NCI-H1092 treated with DMSO at 0.1 percent for 48 hours (cell line): ENCODE data around the gene ADRM1.

Experiments used
- DNase-seq: peaks from one replicate; lab custom pipeline; 2025; lab: John Stamatoyannopoulos, UW

ADRM1 gene

GRCh38 chr20:62310757-62311121, 7.9 kb downstream of the ADRM1 start:
- peak; percentile 11 for DNase-seq

GRCh38 chr20:62311150-62311549, 8.4 kb downstream of the ADRM1 start:
- DNase-seq = no peak

GRCh38 chr20:62311832-62312661, 9.2 kb downstream of the ADRM1 start:
- no peak for DNase-seq

DNA sequence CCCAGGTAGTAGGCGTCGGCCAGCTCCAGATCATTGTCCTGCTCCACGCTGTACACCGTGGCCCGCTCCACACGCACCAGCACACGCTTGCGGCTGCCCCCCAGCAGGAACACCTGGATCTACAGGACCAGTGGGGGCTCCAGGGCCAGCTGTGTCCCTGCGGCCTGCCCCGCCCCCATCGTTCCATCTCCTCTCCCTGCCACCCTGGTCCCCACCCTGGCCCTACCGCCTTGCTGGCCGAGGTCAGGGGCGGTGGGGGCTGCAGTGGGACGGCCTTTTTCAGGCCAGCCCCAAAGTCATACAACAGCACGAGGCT, 9.8 kb downstream of the ADRM1 start:
- no peak for DNase-seq

- DNase-seq = no peak
Measured at GRCh38 chr20:62313021-62313420, 10.2 kb downstream of the ADRM1 start.

- no peak for DNase-seq
Measured at GRCh38 chr20:62313460-62314338, 10.9 kb downstream of the ADRM1 start.

DNA sequence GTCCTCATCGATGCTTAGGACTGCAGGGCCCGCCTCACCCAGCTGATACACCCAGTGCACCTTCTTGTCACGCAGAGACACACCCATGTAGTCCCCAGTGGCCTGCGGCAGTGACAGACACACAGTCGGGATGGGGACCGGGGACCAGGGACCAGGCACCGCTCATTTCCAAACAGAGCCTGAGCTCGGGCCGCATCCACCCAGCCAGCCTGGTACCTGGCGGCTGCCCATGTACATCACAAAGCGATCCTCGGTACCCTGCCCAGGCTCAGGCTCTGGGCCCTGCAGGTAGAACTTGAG, 11.5 kb downstream of the ADRM1 start:
- no peak for DNase-seq

DNA sequence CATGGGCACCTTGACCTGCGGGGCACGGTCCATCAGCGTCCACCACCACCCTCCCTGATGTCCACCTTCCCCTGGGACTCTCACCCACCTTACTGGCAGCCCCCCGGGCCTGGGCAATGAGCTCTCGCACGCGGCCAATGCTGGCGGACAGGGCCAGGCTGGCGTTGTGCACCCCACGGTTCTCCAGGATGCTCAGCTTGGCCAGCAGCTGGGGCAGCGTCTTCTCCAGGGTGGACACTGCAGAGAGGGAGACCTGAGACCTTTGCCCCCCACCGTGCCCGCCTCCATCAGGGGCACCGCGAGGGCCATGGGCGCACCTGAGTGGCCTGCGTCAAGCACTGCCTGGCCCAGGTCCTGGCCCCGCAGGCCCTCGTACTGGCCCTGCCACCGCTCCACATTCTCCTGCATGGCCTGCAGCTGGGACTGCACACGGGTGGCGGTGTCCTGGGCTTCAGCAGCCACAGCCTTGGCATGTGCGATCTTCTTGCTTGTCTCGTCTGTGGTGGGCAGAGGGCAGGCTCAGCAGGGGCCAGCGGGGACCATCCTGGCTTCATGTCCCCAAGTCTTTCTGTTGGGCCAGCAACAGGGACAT, 12.0 kb downstream of the ADRM1 start:
- DNase-seq = no peak

DNA sequence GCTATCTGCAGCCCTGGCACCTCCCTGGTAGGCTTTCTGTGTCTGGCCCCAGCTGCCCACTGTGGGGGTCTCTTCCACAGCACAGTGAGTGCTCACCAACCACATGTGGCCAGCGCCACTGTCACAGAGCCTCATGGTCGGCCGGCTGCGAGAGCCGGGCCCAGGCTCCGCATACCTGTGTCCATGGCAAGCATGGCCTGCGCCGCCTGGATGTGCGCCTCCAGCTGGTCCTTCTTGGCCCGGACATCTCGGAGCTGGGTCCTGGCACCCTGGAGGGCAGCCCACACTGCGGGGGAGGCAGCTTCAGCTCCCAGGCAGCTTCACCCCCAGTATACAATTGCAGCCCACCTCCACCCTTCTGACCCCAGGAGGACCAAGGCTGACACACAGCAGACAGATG, 13.0 kb downstream of the ADRM1 start:
- DNase-seq = no peak

GRCh38 chr20:62316331-62317166, 13.8 kb downstream of the ADRM1 start:
- DNase-seq = no peak

DNA sequence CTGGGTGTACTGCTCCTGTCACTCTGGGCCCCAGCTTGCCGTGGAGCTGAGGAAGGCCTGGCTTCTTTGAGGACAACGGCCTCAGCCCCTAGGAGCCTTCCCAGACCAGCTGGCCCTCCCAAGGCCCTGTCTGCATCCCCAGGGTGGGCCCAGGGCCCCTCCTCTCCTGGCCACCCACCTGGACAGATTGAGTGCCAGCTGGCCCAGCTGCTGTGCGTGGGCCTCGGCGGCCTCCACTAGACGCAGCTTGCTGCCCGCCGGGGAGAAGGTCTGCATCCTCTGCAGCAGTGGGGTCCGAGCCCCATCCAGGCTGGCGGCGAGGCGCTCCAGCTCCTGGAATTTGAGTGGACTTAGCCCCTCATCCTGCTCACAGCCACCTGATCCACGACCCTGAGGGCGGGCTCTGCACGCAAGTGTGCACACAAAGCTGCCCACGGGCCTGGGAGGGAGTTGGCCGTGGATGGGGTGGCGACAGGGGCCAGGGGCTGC, 14.4 kb downstream of the ADRM1 start:
- DNase-seq = no peak

- DNase-seq = no peak
Measured at GRCh38 chr20:62318400-62319345, 15.9 kb downstream of the ADRM1 start.

DNA sequence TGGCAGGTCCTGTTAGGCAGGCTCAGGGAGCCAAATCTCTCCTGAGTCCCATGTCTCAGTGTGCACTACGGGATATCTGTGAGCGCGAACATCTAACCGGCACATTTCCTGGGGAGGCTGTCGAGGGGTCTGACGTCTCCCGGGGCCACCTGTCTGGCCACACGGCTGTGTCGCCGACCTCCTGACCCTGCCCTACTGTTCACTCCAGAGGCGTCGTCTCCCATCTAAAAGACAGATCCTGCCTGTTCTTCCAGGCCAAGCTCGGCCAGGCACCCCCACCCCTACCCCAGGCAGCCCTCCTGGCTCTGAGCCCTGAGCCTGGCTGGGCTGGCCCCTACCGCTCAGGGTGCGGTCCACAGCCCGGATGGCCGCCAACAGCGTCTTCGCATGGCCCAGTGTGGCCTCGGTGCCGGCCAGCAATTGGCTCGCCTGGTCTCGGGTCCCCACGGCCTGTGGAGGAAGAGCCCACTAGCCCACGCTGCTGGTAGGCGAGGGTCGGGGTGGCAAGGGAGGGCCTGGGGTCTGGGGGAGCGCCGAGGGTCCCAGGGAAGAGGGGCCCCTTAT, 16.6 kb downstream of the ADRM1 start:
- DNase-seq = no peak

DNA sequence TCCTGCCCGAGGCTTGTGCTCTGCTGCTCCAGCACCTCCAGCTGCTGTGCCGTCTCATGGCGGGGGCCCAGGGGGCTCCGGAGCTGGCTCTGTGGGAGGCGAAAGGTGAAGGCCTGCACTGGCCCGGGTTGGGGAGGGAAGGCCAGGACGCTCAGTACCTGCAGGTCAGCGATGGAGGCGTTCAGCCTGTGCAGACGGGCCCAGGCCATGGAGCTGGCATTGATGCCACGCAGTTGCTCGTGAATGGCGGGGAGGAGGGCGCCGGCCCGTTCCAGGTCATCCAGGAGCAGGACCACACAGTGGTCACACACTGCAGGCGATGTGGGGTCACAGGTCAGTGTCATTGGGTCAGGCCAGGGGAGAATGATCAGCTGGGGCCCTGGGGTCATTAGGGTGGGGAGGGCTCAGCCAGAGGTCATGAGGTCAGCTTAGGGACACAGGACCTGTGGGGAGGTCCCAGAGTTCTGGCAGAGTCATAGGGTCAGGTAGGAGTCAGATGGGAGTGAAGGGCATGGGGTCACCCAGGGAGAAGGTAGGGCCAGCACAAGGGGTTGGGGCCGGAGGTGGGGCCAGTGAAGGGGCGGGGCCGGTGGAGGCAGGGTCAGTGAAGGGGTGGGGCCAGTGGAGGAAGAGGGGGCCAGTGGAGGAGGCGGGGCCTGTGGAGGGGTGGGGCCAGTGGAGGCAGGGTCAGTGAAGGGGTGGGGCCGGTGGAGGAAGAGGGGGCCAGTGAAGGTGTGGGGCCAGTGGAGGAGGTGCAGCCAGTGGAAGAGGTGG, 18.0 kb downstream of the ADRM1 start:
- no peak for DNase-seq

GRCh38 chr20:62321521-62321948, 18.7 kb downstream of the ADRM1 start:
- DNase-seq = no peak

- DNase-seq = no peak
Measured at GRCh38 chr20:62321975-62322374, 19.2 kb downstream of the ADRM1 start.

- no peak for DNase-seq
Measured at GRCh38 chr20:62322492-62323041, 19.8 kb downstream of the ADRM1 start.

DNA sequence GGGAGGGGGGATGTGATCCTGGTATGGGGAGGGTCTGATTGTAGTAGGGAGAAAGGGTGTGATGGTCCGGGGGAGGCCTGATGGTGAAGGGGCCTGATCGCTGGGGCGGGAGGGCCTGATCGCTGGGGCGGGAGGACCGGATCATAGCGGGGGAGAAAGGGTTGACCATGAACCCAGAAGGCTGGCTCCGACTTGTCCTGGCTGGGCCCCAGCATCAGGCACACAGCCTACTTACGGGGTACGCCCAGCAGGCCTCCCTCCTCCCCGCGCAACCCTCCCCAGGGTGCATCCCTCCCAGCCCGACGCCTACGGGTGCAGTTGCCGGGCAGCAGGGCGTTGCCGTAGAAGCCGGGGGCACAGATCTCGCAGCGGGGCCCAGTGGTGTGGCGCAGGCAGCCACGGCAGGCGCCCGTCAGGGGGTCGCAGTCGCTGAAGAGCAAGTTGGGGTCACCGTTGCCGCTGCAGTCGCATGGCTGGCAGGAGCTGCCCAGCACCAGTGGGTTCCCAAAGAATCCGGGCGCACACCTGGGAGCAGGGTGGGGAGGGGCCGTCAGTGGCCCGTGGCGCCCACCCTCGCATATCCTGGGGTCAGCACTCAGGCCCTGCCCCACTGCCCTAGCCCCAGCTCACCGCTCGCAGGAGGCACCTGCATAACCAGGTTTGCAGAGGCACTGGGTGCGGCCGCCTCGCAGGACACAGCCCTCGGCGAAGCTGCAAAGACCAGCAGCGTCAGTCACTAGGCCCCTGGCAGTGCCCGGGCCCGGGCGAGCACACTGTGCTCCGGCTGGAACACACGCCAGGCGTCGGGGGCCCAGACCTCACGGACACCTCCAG, 20.6 kb downstream of the ADRM1 start:
- no peak for DNase-seq
